Smooth muscle cell (in vitro differentiated cells): ENCODE data around the gene RNU1-2. TPM values are rescaled to one million over a fixed set of nuclear protein-coding genes. Genes with fewer than 3 reads are reported as not detected.
A peak's percentile ranks its signal among the peaks of the same experiment; 100 is the strongest.
"Not testable (repeated sequence)": the region's sequence is repeated elsewhere in the genome, so short reads cannot be mapped to it uniquely, and the experiment has no call there.

Experiments
- DNase-seq: peaks from one replicate; lab custom pipeline; 2025; ENCODE audit not compliant: unreplicated experiment; lab: John Stamatoyannopoulos, UW
- H2AFZ ChIP-seq: fragments of 200-600 bp; sonication (generic); 2 replicates; pipeline ENCODE4 v1.6.0; 2016; ENCODE audit warnings: antibody characterized with exemption, low read depth, mild to moderate bottlenecking
- H3F3A ChIP-seq: fragments of 200-600 bp; sonication (generic); 2 replicates; pipeline ENCODE4 v1.6.0; 2017; ENCODE audit warnings: antibody characterized with exemption, low read depth
- H3K27ac ChIP-seq: fragments of 200-600 bp; sonication (generic); 2 replicates; pipeline ENCODE4 v1.5.1; 2016; ENCODE audit warnings: low read depth, mild to moderate bottlenecking
- H3K27me3 ChIP-seq: fragments of 200-600 bp; sonication (generic); 2 replicates; pipeline ENCODE4 v1.6.1; 2016; ENCODE audit warnings: low read depth, mild to moderate bottlenecking
- H3K36me3 ChIP-seq: fragments of 200-600 bp; sonication (generic); 2 replicates; pipeline ENCODE4 v1.5.1; 2016; ENCODE audit warnings: low read depth
- H3K4me1 ChIP-seq: fragments of 200-600 bp; sonication (generic); 2 replicates; pipeline ENCODE4 v1.5.1; 2016; ENCODE audit warnings: low read depth
- H3K4me2 ChIP-seq: fragments of 200-600 bp; sonication (generic); 2 replicates; pipeline ENCODE4 v1.6.0; 2016; ENCODE audit warnings: mild to moderate bottlenecking
- H3K4me3 ChIP-seq: fragments of 200-600 bp; sonication (generic); 2 replicates; pipeline ENCODE4 v1.5.1; 2016; ENCODE audit warnings: mild to moderate bottlenecking
- H3K79me2 ChIP-seq: fragments of 200-600 bp; sonication (generic); 2 replicates; pipeline ENCODE4 v1.6.0; 2016; ENCODE audit warnings: low read depth, mild to moderate bottlenecking
- H3K9ac ChIP-seq: fragments of 200-600 bp; sonication (generic); 2 replicates; pipeline ENCODE4 v1.6.0; 2016; ENCODE audit warnings: low read depth
- H3K9me3 ChIP-seq: fragments of 200-600 bp; sonication (generic); replicated peaks from 2 replicates; pipeline ENCODE4 v1.5.1; 2016; ENCODE audit warnings: low read depth
- H4K20me1 ChIP-seq: fragments of 200-600 bp; sonication (generic); 2 replicates; pipeline ENCODE4 v1.6.0; 2016; ENCODE audit warnings: low read depth
- CTCF ChIP-seq: fragments of 200-600 bp; sonication (generic); IDR thresholded peaks from 2 replicates; pipeline ENCODE4 v1.5.1; 2017; ENCODE audit warnings: borderline replicate concordance, mild to moderate bottlenecking, antibody characterized with exemption; ENCODE audit not compliant: insufficient read depth, poor library complexity, severe bottlenecking
- WGBS: methylation state at CpG from one replicate; pipeline ENCODE4 v1.1.7; 2016; ENCODE audit warnings: low lambda C conversion rate; 5-methylcytosine and 5-hydroxymethylcytosine counted together
- polyA plus RNA-seq: library from polyadenylated mRNA; unstranded; fragments of >200 nt; fragmentation: Nextera tagmentation; extraction: Ambion mirVana; gene quantifications from 2 replicates; pipeline ENCODE4 v1.2.1, GENCODE V29; 2016
- total RNA-seq: library from RNA; depleted of rRNA; stranded (reverse); fragments of >200 nt; gene quantifications from 2 replicates; pipeline ENCODE4 v1.2.3, GENCODE V29; 2014

RNU1-2 gene
- total and polyA plus RNA-seq, 2 experiments from 2014 or later = under 0.01 to 4.2 TPM

GRCh38 chr1:16900751-16901150 is 5.0 kb downstream of the RNU1-2 start:
- no peaks in the 10 kb centered on the region for H3K36me3 ChIP-seq
- H3K4me2 ChIP-seq = no peak overlapping the region
- H3K4me1 ChIP-seq = peaks cover 17% of the 10 kb centered on the region
- WGBS = 55% methylated on average over 2 of the region's 2 CpGs
- no peak overlapping the region for H3K9ac ChIP-seq
- H2AFZ ChIP-seq = no peak overlapping the region
- H3K4me3 ChIP-seq = no peak overlapping the region
- TF ChIP-seq CTCF = no peak
- no peaks in the 10 kb centered on the region for H3K9me3 ChIP-seq
- peaks cover 19% of the 10 kb centered on the region for H3F3A ChIP-seq
- no peak for DNase-seq
- no peaks in the 10 kb centered on the region for H3K27me3 ChIP-seq
- H4K20me1 ChIP-seq = no peaks in the 10 kb centered on the region
- H3K27ac ChIP-seq = no peak overlapping the region
- H3K79me2 ChIP-seq = no peaks in the 10 kb centered on the region

GRCh38 chr1:16901371-16901770 is 5.6 kb downstream of the RNU1-2 start:
- H3K36me3 ChIP-seq, H4K20me1 ChIP-seq, H3K9ac ChIP-seq, H3K9me3 ChIP-seq, H3K4me3 ChIP-seq, H3K4me2 ChIP-seq, H3K27me3 ChIP-seq, H2AFZ ChIP-seq, DNase-seq, H3K27ac ChIP-seq, H3K79me2 ChIP-seq: not testable (repeated sequence)
- peaks cover 17% of the 10 kb centered on the region for H3K4me1 ChIP-seq
- peaks cover 24% of the 10 kb centered on the region for H3F3A ChIP-seq
- 69% methylated on average over 2 of the region's 2 CpGs for WGBS

- no peak for TF ChIP-seq CTCF
- Histone ChIP-seq H3K27me3 (no peaks in the 10 kb centered on the region), H3K4me1 (peaks cover 17% of the 10 kb centered on the region), H3K9ac (peak overlapping the region; percentile 100), H2AFZ (no peak overlapping the region), H3K27ac (peak overlapping the region; percentile 98), H4K20me1 (no peaks in the 10 kb centered on the region), H3K36me3 (no peaks in the 10 kb centered on the region), H3K4me2 (peak overlapping the region; percentile 85), H3F3A (peaks cover 27% of the 10 kb centered on the region), H3K9me3 (no peaks in the 10 kb centered on the region), H3K79me2 (no peaks in the 10 kb centered on the region), H3K4me3 (peak overlapping the region; percentile 61)
- 1% methylated on average over 2 of the region's 2 CpGs for WGBS
- no peak for DNase-seq
These were observed 7.3 kb downstream of the RNU1-2 start for GRCh38 chr1:16903054-16903453.

GRCh38 chr1:16903458-16903796 is 7.6 kb downstream of the RNU1-2 start:
- Histone ChIP-seq H3K4me1 (peaks cover 17% of the 10 kb centered on the region), H2AFZ (no peak overlapping the region), H3K4me3 (peak overlapping the region; percentile 61), H4K20me1 (no peaks in the 10 kb centered on the region), H3K4me2 (peak overlapping the region; percentile 85), H3K9me3 (no peaks in the 10 kb centered on the region), H3K27me3 (no peaks in the 10 kb centered on the region), H3F3A (peaks cover 27% of the 10 kb centered on the region), H3K27ac (peak overlapping the region; percentile 98), H3K79me2 (no peaks in the 10 kb centered on the region), H3K9ac (peak overlapping the region; percentile 100), H3K36me3 (no peaks in the 10 kb centered on the region)
- no peak for DNase-seq
- TF ChIP-seq CTCF = no peak
